ENCODE results near the gene DSTYK. TPM values are rescaled to one million over a fixed set of nuclear protein-coding genes. Genes with fewer than 3 reads are reported as not detected.

Gene DSTYK
- total RNA-seq, 4 donors from 2014 or later: 7.9 to 26.9 (median 14.4) TPM

GRCh38 chr1:205241366-205242030, 30.0 kb upstream of the DSTYK start:
- no peak for DNase-seq
- Histone ChIP-seq H3K27ac (no peak overlapping the region), H3K4me1 (peaks cover 2 to 3% of the 10 kb centered on the region in 2 donors), H3K4me3 (no peak overlapping the region), H3K36me3 (no peaks in the 10 kb centered on the region), H3K9me3 (no peaks in the 10 kb centered on the region), H3K27me3 (no peaks in the 10 kb centered on the region)
- TF ChIP-seq CTCF (IDR thresholded peaks at IDR 0.05) (no peak), POLR2A (IDR thresholded peaks at IDR 0.05) (no peak)
- intact Hi-C loops (cut with DNase I; ENCODE audit: low total_unique reads): no loop called here

- DNase-seq: no peak
Measured at GRCh38 chr1:205240569-205240968, 29.1 kb upstream of the DSTYK start.

GRCh38 chr1:205240118-205240517, 28.6 kb upstream of the DSTYK start:
- Histone ChIP-seq H3K36me3 (no peaks in the 10 kb centered on the region), H3K4me1 (no peaks in the 10 kb centered on the region), H3K27me3 (no peaks in the 10 kb centered on the region), H3K9me3 (no peaks in the 10 kb centered on the region), H3K27ac (no peak overlapping the region), H3K4me3 (no peak overlapping the region)
- no peak for TF ChIP-seq POLR2A (IDR thresholded peaks at IDR 0.05)
- no peak for TF ChIP-seq CTCF (IDR thresholded peaks at IDR 0.05)
- DNase-seq: no peak
- intact Hi-C loops (cut with DNase I; ENCODE audit: low total_unique reads): no loop called here

More at GRCh38 chr1:205240569-205240968, 29.1 kb upstream of the DSTYK start:
- intact Hi-C loops (cut with DNase I; ENCODE audit: low total_unique reads): no loop called here
- TF ChIP-seq POLR2A (IDR thresholded peaks at IDR 0.05): no peak
- no peak for TF ChIP-seq CTCF (IDR thresholded peaks at IDR 0.05)
- Histone ChIP-seq H3K4me1 (no peaks in the 10 kb centered on the region), H3K9me3 (no peaks in the 10 kb centered on the region), H3K4me3 (no peak overlapping the region), H3K36me3 (no peaks in the 10 kb centered on the region), H3K27ac (no peak overlapping the region), H3K27me3 (no peaks in the 10 kb centered on the region)

- Histone ChIP-seq H3K4me3 (no peak overlapping the region), H3K27me3 (no peaks in the 10 kb centered on the region), H3K36me3 (no peaks in the 10 kb centered on the region), H3K27ac (no peak overlapping the region), H3K9me3 (no peaks in the 10 kb centered on the region), H3K4me1 (no peaks in the 10 kb centered on the region)
- TF ChIP-seq CTCF (IDR thresholded peaks at IDR 0.05): no peak
- no peak for TF ChIP-seq POLR2A (IDR thresholded peaks at IDR 0.05)
- intact Hi-C loops (cut with DNase I; ENCODE audit: low total_unique reads): no loop called here
- no peak for DNase-seq
Measured at GRCh38 chr1:205239078-205239477, 27.6 kb upstream of the DSTYK start.

- intact Hi-C loops (cut with DNase I; ENCODE audit: low total_unique reads): no loop called here
- no peak overlapping the region for H3K27ac ChIP-seq
- no peaks in the 10 kb centered on the region for H3K9me3 ChIP-seq
- no peak for DNase-seq
- H3K4me3 ChIP-seq: no peak overlapping the region
- TF ChIP-seq CTCF (IDR thresholded peaks at IDR 0.05): no peak
- no peak for TF ChIP-seq POLR2A (IDR thresholded peaks at IDR 0.05)
- H3K27me3 ChIP-seq: no peaks in the 10 kb centered on the region
- H3K4me1 ChIP-seq: no peaks in the 10 kb centered on the region
- no peaks in the 10 kb centered on the region for H3K36me3 ChIP-seq
Measured at GRCh38 chr1:205237526-205238484, 26.3 kb upstream of the DSTYK start.

Measured in uterus (tissue), 4 donors.